Hepatocyte (in vitro differentiated cells): ENCODE measurements around the gene DCAF8L2.
"Not testable (repeated sequence)": the region's sequence is repeated elsewhere in the genome, so short reads cannot be mapped to it uniquely, and the experiment has no call there.

Experiments
- EZH2 ChIP-seq: fragments of 200-600 bp; sonication (generic); IDR thresholded peaks from 2 replicates; pipeline ENCODE4 v1.6.1; 2016; ENCODE audit warnings: antibody characterized with exemption, mild to moderate bottlenecking, borderline replicate concordance
- EZH2phosphoT487 ChIP-seq: fragments of 200-600 bp; sonication (generic); IDR thresholded peaks from one replicate; pipeline ENCODE4 v1.6.1; 2018; ENCODE audit warnings: antibody characterized with exemption, mild to moderate bottlenecking, low read depth, moderate library complexity; ENCODE audit not compliant: unreplicated experiment, severe bottlenecking
- TF ChIP-seq, protein P1 (sequence below): fragments of 200-600 bp; sonication (generic); IDR thresholded peaks from 2 replicates; pipeline ENCODE4 v1.5.1; 2016; ENCODE audit warnings: antibody characterized with exemption, mild to moderate bottlenecking; ENCODE audit not compliant: poor library complexity

GRCh38 chrX:27683566-27684208, 93.5 kb downstream of the DCAF8L2 start:
- TF ChIP-seq EZH2, EZH2phosphoT487: not testable (repeated sequence)
- TF ChIP-seq, protein P1, sequence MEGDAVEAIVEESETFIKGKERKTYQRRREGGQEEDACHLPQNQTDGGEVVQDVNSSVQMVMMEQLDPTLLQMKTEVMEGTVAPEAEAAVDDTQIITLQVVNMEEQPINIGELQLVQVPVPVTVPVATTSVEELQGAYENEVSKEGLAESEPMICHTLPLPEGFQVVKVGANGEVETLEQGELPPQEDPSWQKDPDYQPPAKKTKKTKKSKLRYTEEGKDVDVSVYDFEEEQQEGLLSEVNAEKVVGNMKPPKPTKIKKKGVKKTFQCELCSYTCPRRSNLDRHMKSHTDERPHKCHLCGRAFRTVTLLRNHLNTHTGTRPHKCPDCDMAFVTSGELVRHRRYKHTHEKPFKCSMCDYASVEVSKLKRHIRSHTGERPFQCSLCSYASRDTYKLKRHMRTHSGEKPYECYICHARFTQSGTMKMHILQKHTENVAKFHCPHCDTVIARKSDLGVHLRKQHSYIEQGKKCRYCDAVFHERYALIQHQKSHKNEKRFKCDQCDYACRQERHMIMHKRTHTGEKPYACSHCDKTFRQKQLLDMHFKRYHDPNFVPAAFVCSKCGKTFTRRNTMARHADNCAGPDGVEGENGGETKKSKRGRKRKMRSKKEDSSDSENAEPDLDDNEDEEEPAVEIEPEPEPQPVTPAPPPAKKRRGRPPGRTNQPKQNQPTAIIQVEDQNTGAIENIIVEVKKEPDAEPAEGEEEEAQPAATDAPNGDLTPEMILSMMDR, result peak; percentile 38
